HG03439 (cell line): Measurements from ENCODE around the gene GID4.

Source experiments
- ATAC-seq: cut with Tn5 transposase; IDR thresholded peaks from one replicate; pipeline ENCODE4 v1.9.1; 2021; ENCODE audit warnings: mild to moderate bottlenecking, moderate library complexity; ENCODE audit not compliant: unreplicated experiment

GID4 gene

DNA sequence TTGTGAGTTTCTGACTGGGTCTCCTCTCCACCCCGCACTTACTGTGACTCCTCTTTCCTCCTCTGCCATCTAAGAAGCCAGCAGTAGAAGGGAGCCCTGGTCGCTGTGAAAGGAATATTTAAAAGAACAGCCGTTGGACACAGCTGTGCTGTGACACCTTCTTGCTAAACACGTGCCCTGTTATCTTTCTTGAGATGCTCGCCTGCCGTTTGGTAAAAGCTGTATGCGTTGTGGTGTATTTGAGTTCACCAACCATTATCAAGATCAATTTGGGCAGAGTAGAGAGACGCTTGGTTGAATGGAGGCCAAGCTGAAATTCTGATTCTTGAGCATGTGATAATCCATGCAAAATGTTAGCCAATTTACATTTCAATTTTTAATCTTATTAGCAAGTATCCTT is 3.8 kb downstream of the GID4 start:
- no peak for ATAC-seq

DNA sequence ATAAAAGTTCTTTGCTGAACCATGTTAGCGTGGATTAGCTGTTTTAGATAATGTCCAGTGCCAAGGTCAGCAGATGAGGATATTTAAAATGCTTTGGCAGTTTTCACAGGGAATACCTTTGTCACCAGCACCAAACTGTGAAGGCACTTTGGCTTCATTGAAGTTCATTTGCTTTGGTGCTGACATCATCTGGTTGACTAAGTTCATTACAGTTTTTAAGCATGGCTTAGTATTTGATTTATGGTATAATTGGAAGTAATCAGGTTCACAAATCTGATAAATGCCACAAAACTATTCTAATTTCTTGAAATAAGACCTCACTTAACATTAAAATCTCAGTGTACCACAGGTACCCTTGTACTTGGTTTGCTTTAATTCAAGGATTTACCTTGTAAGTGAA is 4.3 kb downstream of the GID4 start:
- ATAC-seq, result no peak

DNA sequence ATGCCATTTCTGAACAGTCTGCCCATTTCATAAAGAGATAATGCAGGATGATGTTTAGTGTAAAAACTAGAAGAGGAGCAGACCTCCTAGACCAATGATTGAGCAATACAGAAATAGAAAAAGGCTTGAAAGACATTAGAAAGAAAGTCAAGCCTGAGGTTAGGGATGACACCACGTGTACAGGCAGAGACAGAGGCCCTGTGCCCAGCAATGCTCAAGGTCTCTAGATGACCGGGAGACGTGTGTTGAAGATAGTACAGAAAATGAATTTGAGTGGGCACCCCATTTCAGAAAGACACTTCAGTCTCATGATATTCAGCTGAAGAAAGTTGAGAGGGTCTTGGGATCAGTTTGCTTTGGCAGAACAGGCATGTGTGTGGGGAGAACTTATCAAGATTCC is 5.4 kb downstream of the GID4 start:
- no peak for ATAC-seq

DNA sequence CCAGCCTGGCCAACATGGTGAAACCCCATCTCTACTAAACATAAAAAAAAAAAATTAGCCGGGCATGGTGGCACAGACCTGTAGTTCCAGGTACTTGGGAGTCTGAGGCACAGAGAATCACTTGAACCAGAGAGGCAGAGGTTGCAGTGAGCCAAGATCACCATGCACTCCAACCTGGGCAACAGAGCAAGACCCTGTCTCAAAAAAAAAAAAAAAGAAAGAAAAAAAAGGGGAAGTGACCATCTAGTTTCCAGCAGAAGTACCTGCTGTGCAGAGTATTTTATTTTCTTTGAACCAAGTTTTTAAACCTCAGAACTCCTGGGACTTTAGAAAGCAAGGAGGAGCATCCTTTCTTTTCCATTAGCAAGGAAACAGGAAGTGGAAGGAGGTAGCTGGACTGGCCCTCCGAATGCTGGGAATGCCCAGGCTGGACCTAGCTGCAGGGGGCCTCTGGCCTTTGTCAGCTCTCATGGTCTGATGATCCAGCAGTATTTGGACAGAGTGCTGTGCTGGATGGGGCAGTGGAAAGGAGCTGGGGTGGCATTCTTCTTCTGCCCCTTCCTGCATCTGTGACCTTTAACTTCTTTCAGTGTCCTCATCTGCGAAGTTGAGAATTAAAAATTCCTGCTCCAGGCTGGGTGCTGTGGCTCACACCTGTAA is 6.6 kb downstream of the GID4 start:
- ATAC-seq, result no peak

DNA sequence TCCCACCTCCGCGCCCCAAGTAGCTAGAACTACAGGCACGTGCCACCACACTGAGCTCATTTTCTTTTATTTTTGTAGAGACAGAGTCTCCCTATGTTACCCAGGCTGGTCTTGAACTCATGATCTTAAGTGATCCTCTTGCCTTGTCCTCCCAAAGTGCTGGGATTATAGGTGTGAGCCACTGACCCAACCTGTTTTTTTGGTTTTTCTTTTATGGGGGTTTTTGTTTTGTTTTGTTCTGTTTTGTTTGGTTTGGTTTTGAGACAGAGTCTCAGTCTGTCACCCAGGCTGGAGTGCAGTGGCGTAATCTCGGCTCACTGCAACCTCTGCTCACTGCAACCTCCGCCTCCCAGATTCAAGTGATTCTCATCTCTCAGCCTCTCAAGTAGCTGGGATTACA is 16.4 kb downstream of the GID4 start:
- no peak for ATAC-seq

DNA sequence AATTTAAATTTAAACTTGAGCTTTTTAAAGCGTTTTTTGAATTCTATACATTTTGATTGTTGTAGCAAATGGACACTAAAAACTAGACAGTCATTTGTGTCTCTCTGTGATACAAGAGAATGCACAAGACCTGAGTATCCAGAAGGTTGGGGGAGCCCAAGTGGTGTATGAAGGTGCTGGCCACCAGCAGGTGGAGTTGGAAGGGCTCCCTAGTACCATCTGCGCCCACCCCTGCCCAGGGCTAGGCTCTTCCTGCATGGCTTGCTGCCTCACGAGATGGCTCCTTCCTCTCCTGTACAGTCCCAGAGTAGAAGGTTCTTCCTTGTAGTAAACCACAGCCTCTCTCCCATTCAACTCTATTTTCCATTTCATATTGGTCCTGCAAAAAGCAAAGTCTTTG is 17.0 kb downstream of the GID4 start:
- ATAC-seq, result no peak

DNA sequence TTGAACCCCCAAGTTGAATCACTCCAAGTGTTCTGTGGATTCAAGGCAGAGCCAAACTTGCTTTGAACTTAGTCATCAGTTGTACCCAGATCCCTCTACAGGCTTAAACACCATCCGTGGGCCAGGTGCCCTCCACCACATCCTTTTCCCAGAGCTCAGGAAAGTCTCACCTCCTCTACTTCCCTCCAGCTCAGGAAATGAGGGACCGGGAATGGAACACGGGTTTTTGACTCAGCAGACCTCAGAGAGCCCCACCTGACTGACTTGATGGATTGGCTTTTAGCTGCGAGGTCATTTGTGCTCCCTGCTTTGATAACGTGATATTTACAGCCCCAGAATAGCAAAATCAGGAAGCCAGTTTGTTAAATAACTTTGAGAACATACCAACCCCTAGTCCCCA is 20.1 kb downstream of the GID4 start:
- ATAC-seq, result no peak

DNA sequence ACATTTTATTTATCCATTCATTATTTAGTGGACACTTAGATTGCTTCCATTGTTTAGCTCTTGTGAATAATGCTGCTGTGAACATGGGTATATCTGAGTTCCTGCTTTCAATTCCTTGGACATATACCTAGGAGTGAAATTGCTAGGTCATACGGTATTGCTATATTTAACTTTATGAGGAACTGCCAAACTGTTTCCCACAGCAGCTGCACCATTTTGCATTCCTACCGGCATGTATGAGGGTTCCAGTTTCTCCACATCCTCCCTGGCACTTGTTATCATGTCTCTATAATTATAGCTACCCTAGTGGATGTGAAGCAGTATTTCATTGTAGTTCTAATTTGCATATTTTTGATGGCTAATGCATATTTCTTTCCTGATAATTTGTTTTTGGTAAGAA is 24.8 kb downstream of the GID4 start:
- ATAC-seq, result no peak

DNA sequence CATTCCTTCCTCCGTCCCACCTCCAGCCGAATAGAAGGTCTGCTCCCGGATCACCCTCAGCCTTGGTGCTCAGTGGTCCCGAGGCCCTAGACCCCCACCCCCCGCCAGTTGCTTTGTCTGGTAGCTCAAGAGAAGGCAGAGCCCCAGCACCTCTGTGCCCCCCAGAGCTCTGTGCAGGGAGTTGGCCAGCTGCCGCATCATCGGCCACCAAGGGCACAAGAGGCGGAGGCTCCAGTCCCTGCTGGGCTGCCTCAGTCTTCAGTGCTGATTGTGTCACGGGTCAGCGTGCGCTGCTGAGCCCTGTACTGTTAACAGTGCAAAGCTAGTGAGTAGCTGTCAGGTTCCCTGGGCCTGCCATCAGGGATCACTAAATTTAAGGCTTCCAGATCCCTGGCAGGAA is 26.3 kb downstream of the GID4 start:
- no peak for ATAC-seq

DNA sequence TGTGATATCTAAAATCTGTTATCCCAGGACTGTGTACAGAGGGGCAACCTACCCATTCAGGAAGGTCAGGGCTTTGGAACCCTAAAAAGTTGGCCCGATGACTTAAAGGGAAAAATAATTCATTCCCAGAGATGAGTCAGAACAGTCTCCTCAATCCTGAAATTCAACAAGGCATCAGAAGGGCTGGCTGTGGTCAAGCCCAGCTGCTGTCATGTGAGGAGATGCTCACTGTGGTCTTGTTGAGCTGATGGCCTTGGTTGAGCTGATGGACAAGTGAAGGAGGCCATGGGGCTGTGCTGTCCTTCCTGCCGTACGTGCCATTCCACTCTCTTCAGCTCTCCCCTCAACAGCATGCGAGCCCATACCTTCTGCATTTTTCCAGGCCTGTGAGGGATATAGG is 27.7 kb downstream of the GID4 start:
- ATAC-seq, result no peak

DNA sequence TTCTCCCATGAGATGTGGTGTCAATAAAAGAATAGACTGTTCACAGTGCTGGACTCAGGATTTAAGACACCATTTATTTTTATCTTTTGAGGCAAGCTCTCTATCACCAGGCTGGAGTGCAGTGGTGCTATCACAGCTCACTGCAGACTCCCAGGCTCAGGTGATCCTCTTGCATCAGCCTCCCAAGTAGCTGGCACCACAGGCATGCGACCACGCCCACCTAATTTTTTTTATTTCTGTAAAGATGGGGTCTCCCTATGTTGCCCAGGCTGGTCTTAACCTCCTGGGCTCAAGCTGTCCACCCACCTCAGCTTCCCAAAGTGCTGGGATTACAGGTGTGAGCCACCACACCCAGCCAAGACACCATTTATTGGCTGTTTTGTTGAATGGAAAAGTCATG is 29.9 kb downstream of the GID4 start:
- ATAC-seq, result no peak

DNA sequence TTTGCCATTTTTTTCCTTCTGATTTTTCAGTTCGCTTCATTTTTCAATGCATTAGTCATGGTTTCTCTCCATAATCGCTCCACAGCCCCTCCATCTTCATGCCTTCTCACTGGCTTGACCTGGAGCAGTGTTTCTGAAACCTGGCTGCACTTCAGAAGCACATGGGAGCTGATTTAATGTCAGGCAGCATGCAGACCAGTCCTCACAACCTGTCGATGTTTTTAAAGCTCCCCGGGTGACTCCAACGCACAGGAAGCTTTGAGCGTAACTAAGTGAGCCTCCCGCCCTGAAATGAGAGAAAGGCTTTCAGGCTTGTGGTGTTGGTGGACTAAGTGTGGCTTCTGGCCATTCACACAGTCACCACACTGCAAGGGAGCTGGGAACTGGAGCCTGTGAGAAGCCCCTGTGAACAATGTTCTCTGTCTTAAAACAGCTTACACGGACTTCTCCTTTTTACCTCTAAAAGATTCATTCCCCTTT is 31.7 kb downstream of the GID4 start:
- ATAC-seq, result no peak

DNA sequence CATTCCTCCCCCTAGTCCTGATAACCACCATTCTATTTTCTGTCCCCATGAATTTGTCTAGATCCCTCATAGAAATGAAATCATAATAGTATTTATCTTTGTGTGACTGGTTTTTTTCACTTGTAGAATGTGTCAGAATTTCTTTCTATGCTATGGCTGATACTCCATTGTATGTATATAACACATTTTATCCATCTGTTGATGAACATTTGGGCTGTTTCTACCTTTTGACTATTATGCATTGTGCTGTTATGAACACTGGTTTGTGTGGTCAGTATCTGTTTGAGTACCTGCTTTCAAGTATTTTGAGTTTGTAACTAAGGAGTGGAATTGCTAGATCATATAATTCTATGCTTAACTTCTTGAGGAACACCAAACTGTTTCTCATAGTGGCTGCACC is 32.5 kb downstream of the GID4 start:
- no peak for ATAC-seq

DNA sequence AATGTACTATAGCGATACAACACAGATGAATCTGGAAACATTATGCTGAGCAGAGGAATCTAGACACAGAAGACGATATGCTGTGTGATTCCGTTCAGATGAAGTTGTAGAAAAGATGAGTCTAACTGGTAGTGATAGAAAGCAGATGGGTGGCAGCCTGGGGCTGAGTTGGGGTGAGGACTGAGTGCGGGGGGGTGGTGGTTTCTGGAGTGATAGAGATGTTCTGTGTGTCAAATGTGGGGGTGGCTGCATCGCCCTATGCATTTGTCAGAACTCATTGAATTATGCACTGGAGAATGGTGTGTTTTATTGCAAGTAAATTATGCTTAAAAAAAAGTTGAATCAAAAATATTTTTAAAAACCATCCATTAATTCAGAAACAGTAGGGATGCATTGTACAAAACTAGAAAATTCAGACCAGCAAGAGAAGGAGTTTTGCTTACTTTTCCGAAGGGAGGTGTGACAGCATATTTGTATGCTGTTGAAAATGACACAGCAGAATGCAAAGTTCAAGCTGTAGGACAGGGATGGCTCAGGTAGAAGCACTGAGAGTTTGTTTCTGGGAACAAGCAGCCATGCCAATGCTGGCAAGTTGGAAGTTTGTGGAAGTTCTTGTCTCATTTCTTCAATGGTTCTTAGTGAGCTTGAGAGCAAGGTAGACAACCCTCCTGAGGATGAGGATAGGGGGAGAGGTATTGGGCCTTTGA is 35.5 kb downstream of the GID4 start:
- ATAC-seq, result no peak

DNA sequence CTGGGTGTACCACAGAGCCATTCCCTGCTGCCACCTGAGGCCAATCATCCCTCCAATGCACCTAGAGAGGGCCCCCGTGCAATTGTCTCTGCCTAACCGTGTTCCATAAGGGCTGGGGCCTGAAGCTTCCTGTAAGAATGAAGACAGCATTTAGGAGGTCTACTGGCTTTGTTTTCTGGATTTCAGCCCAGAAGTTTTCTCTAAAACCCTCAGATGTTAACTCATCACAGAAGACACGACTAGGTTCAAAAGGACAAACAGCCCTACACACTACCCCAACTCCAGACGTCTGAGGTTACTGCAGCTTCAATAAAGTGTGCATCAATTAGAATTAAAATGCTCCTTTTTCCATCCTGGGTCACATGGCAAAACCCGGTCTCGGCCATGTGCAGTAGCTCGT is 37.7 kb downstream of the GID4 start:
- ATAC-seq, result no peak

DNA sequence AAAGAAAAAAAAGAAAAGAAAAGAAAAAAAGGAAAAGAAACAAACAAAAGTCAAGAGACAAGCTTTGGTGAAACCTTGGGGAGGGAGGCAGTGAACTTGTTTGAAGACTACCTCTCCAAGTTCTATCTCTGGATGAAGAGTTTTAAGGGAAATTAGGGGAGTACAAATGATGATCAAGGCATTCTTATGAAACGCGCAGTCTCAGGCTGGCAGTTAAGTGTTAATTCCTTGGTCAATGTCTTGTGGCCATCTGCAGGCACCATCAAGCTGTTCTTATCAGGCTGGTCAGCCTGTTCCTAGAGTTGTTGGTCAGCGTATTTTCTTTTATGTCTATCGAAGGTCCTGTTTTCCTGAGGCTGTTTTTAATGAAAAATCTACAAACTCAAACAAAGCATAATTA is 40.3 kb downstream of the GID4 start:
- ATAC-seq, result no peak

DNA sequence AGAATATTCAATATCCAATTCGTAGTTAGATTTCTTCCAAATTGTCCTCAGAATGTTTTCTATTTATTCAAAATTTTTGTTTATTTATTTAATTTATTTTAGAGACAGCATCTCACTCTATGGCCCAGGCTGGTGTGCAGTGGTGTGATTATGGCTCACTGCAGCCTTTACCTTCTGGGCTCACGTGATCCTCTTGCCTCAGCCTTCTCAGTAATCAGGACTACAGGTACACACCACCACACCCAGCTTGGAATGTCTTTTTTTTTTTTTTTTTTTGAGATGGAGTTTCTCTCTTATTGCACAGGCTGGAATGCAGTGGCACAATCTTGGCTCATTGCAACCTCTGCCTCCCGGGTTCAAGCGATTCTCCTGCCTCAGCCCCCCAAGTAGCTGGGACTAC is 45.0 kb downstream of the GID4 start:
- no peak for ATAC-seq

DNA sequence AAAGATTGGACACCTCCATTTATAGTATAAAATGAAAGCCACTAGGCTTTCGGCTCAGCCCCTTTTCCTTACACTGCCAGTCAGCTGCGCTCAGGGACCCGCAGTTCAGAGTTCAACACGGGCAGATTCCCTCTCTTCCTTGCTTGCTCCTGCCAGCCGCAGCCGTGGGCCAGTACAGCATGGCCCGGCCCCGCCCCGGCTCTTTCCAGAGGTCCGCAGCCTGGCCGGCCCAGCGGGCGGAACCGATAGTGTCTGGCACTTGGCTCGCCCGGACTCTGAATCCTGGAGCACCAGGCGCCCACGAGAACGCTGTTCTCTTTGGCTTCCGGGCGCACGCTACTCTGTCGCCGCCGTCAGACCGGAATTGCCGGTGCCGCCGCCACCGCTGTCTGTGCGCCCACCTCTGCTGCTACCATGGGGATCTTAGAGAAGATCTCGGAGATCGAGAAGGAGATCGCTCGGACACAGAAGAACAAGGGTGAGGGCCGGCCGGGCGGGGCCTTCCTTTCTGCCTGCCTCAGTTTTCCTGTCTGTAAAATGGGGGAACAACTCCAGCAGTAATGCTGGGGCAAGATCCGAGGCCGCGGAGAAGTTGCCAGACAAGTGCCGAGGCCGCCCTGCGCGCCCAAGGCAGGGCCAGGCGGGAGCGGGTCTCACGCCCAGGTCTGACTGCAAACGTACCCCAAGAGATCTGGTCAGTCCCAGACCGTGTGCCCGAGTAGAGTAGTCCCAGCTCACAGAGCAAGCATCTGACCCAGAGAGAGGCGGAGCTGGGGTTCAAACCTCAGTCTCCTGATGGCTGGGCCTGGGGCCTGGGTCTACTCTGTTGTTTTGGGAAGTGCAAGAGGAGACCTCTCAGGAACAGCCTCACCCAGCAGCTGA is 48.6 kb downstream of the GID4 start, which contains the start of gene DRG2:
TSS of gene DRG2 (plus strand) at position 339 of the 882 bp plus-strand sequence. CDS start at position 415, 76 bp downstream.
- peak; percentile 84 for ATAC-seq

DNA sequence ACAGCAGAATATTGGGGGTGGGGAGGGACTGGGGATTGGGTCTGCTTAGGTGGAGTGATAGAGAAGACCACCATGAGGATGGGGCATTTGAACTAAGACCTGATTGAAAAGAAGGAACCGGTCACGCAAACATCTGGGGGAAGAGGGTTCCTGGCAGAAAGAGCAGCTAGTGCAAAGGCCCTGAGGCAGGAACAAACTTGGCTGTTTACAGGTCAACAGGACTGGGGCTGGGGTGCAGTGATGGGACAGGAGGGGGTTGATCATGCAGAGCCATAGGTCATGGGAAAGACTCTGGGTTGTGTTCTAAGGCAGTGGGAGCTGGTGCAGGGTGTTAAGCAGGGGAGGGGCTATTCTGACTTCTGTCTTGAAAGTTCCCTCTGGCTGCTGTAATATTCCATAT is 50.4 kb downstream of the GID4 start:
- ATAC-seq, result no peak

DNA sequence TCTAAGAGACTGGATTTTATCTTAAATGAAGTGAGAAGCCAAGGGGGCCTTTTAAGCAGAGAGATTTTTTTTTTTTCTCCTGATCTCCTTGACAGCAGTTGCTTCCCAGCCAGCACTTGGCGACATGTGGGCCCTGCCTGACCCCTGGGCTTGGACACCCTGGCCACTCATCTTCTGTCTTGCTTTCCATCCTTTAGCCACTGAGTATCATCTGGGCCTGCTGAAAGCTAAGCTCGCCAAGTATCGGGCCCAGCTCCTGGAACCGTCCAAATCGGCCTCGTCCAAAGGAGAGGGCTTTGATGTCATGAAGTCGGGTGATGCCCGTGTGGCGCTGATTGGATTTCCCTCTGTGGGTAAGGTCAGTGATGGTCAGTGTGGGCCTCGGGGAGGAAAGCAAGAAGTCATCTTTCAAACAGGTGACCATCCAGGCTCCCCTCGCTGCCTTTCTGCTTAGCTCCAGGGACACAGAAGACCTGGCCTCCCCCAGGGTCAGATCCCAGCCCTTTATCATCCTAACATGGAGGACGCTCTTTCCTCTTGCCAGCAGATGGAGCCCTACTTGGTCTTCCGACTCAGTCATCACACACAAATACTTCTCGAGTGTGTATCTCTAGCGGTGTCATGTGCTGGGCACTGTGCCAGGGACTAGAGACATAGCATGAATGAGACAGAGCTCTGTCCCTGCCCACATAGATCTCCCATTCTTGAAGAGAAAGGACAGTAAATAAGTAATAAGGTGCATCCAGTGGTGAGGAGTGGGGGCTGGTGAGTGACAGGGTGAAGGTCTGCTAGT is 54.6 kb downstream of the GID4 start:
- no peak for ATAC-seq

DNA sequence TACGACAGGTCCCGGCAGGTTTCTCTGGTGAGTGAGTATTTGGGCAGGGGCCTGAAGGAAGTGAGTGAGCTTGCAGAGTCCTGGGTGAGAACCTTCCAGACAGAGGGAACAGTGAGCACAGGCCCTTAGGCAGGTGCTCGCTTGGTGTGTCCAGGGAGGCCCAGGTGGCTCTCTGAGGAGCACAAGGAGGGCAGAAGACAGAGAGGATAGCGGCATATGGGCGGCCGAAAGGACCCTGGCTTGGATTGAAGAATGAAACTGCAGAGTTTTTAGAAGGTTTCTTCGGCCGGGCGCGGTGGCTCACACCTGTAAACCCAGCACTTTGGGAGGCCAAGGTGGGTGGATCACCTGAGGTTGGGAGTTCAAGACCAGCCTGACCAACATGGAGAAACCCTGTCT is 55.2 kb downstream of the GID4 start:
- ATAC-seq, result no peak
